HCT116 (cell line): ENCODE results near the gene CRY1. TPM values are rescaled to one million over a fixed set of nuclear protein-coding genes. Genes with fewer than 3 reads are reported as not detected.
"Not testable (repeated sequence)": the region's sequence is repeated elsewhere in the genome, so short reads cannot be mapped to it uniquely, and the experiment has no call there.

Experiments
- ATAC-seq: fragments of 200-7000 bp; cut with Tn5 transposase; 2 replicates; pipeline ENCODE4 v1.9.1; 2020; ENCODE audit warnings: mild to moderate bottlenecking, moderate library complexity
- BruUV-seq: library from RNA; stranded (reverse); fragments of 400-500 nt; replicated peaks from 2 replicates; lab custom pipeline; 2021; lab: Mats Ljungman, UMichigan
- CTCF ChIA-PET: fragments of 300-600 bp; sonication (Branson Sonifier 250); formaldehyde crosslinking; loops from one replicate; lab custom pipeline; 2021; ENCODE audit warnings: antibody characterized with exemption; lab: Charles Lee
- POLR2A ChIA-PET: fragments of 300-600, 350-600 bp; sonication (Branson Sonifier 250); formaldehyde crosslinking; loops from one replicate; lab custom pipeline; 2021; ENCODE audit warnings: antibody characterized with exemption; lab: Charles Lee
- RAD21 ChIA-PET, 2 experiments: fragments of 300-600 bp; sonication (Branson Sonifier 250); formaldehyde crosslinking; loops; one replicate each; lab custom pipeline; 2023; ENCODE audit warnings: low total read pairs in 2 of 2; ENCODE audit not compliant: uncharacterized antibody in 2 of 2, unreplicated experiment in 2 of 2, low non-redundant PET in 1 of 2; lab: Charles Lee
- DNase-seq: peaks from one replicate; pipeline ENCODE4 v3.0.0-alpha.2; 2010; ENCODE audit warnings: low read depth, low spot score
- H2AFZ ChIP-seq: fragments of 200-600 bp; shearing (Covaris generic), sonication (generic); 2 replicates; pipeline ENCODE4 v1.6.1; 2017; ENCODE audit warnings: low read depth, mixed run types, mixed read lengths, antibody characterized with exemption, low read length; ENCODE audit not compliant: poor library complexity, severe bottlenecking
- H3K27ac ChIP-seq: 2 replicates; pipeline ENCODE4 v1.5.1; 2012; ENCODE audit warnings: low read depth, low read length
- H3K27me3 ChIP-seq: fragments of 200-600 bp; sonication (generic); 2 replicates; pipeline ENCODE4 v1.6.1; 2016; ENCODE audit warnings: mixed run types, low read length, mixed read lengths; ENCODE audit not compliant: insufficient read depth
- H3K36me3 ChIP-seq, 2 experiments: fragments of 200-500 bp in 1 of 2; fragments of 200-600 bp in 1 of 2; sonication (Bioruptor generic) in 1 of 2; sonication (generic) in 1 of 2; 2 replicates each; pipeline versions ENCODE4 v1.5.1 to v1.6.1; 2014 to 2016; ENCODE audit warnings: low read length in 2 of 2, inconsistent platforms in 1 of 2, mixed read lengths in 1 of 2, mixed run types in 1 of 2; ENCODE audit not compliant: insufficient read depth in 2 of 2, control insufficient read depth in 1 of 2
- H3K4me1 ChIP-seq, 2 experiments: fragments of 200-600 bp in 1 of 2; sonication (generic) in 1 of 2; 2 replicates each; pipeline versions ENCODE4 v1.5.1 to v1.6.1; 2012 to 2017; ENCODE audit warnings: low read length in 2 of 2, inconsistent platforms in 1 of 2, mild to moderate bottlenecking in 1 of 2, mixed read lengths in 1 of 2, mixed run types in 1 of 2, moderate library complexity in 1 of 2; ENCODE audit not compliant: insufficient read depth in 2 of 2, control insufficient read depth in 1 of 2
- H3K4me2 ChIP-seq: fragments of 200-600 bp; sonication (generic); 2 replicates; pipeline ENCODE4 v1.6.1; 2017; ENCODE audit warnings: mixed run types, low read length, mixed read lengths
- H3K4me3 ChIP-seq, 2 experiments: fragments of 200-600 bp in 1 of 2; sonication (generic) in 1 of 2; replicated peaks in 1 of 2; 2 replicates each; pipeline ENCODE4 v1.5.1; 2011 to 2016; ENCODE audit warnings: low read length in 2 of 2, control low read depth in 1 of 2, low read depth in 1 of 2, mild to moderate bottlenecking in 1 of 2, mixed read lengths in 1 of 2, mixed run types in 1 of 2
- H3K79me2 ChIP-seq: fragments of 200-600 bp; sonication (generic); 2 replicates; pipeline ENCODE4 v1.6.1; 2017; ENCODE audit warnings: mild to moderate bottlenecking, mixed run types, low read length, moderate library complexity, mixed read lengths; ENCODE audit not compliant: insufficient read depth
- H3K9ac ChIP-seq: fragments of 200-600 bp; sonication (generic); 2 replicates; pipeline ENCODE4 v1.6.1; 2016; ENCODE audit warnings: low read length, mixed read lengths
- H3K9me2 ChIP-seq: fragments of 200-600 bp; sonication (generic), shearing (Covaris generic); 2 replicates; pipeline ENCODE4 v1.6.1; 2017; ENCODE audit warnings: mixed run types, mild to moderate bottlenecking, moderate library complexity; ENCODE audit not compliant: insufficient read depth
- H3K9me3 ChIP-seq, 2 experiments: fragments of 200-500 bp in 1 of 2; fragments of 200-600 bp in 1 of 2; sonication (Bioruptor generic) in 1 of 2; sonication (generic) in 1 of 2; 2 replicates each; pipeline ENCODE4 v1.6.1; 2014 to 2017; ENCODE audit warnings: low read length in 2 of 2, mixed read lengths in 2 of 2, inconsistent platforms in 1 of 2, low read depth in 1 of 2, mild to moderate bottlenecking in 1 of 2, mixed run types in 1 of 2, moderate library complexity in 1 of 2; ENCODE audit not compliant: control insufficient read depth in 1 of 2, insufficient read depth in 1 of 2
- H4K20me1 ChIP-seq: fragments of 200-600 bp; sonication (generic), shearing (Covaris generic); 2 replicates; pipeline ENCODE4 v1.6.1; 2017; ENCODE audit warnings: mixed run types, mild to moderate bottlenecking, moderate library complexity; ENCODE audit not compliant: insufficient read depth
- CBX3 ChIP-seq: IDR thresholded peaks from 2 replicates; pipeline ENCODE4 v1.6.1; 2012; ENCODE audit warnings: low read depth
- MAX ChIP-seq: IDR thresholded peaks from 2 replicates; pipeline ENCODE4 v1.6.1; 2012
- POLR2A ChIP-seq: IDR thresholded peaks from 2 replicates; pipeline ENCODE4 v1.7.0; 2011; ENCODE audit warnings: borderline replicate concordance; ENCODE audit not compliant: insufficient read depth, insufficient read length; ENCODE audit errors: extremely low read depth
- TCF7L2 ChIP-seq: IDR thresholded peaks from 2 replicates; pipeline ENCODE4 v1.7.0; 2011; ENCODE audit warnings: borderline replicate concordance, inconsistent platforms; ENCODE audit not compliant: insufficient read depth, insufficient read length; ENCODE audit errors: extremely low read depth
- intact Hi-C: fragments of 100-400 bp; cut with micrococcal nuclease; formaldehyde crosslinking; loops from 2 replicates; pipeline ENCODE4 v1.10.0; 2022
- total RNA-seq: library from RNA; stranded (reverse); gene quantifications from one replicate; pipeline ENCODE4 v1.2.1, GENCODE V29; 2021; ENCODE audit not compliant: unreplicated experiment

Gene CRY1
- total RNA-seq, 1 experiment from 2014 or later, result 16.3 TPM

- no peak overlapping the region for H3K4me2 ChIP-seq
- H3K9ac ChIP-seq, result no peak overlapping the region
- no peak overlapping the region for H3K27ac ChIP-seq
- no peak overlapping the region for H3K4me3 ChIP-seq
- TF ChIP-seq POLR2A (no peak), MAX (no peak), TCF7L2 (no peak), CBX3 (no peak)
- ChIA-PET RAD21 (no interaction called here), POLR2A (no interaction called here), CTCF (no interaction called here)
- H3K79me2 ChIP-seq, result no peaks in the 10 kb centered on the region
- no peaks in the 10 kb centered on the region for H3K36me3 ChIP-seq
- peaks cover 0 to 8% of the 10 kb centered on the region in 2 experiments; a peak in 1 of 4 replicates for H3K4me1 ChIP-seq
- no peaks in the 10 kb centered on the region for H3K27me3 ChIP-seq
- H4K20me1 ChIP-seq, result no peaks in the 10 kb centered on the region
- no peak for ATAC-seq
- intact Hi-C loops, result loop anchor here (10.0 kb wide), 1 partner anchor 724 kb away; no protein-coding TSS in a partner anchor
- no peak overlapping the region for H2AFZ ChIP-seq
- no peaks in the 10 kb centered on the region for H3K9me2 ChIP-seq
- no TSS peak for BruUV-seq
- H3K9me3 ChIP-seq, result no peaks in the 10 kb centered on the region
- no peak for DNase-seq
Measured at GRCh38 chr12:107108995-107109508, 15.7 kb upstream of the CRY1 start.

GRCh38 chr12:107108366-107108765 lies 15.0 kb upstream of the CRY1 start:
- H3K4me3 ChIP-seq, H2AFZ ChIP-seq, H3K9me3 ChIP-seq, POLR2A ChIA-PET, CTCF ChIA-PET, DNase-seq, H3K9ac ChIP-seq, H4K20me1 ChIP-seq, ATAC-seq, H3K36me3 ChIP-seq, H3K9me2 ChIP-seq, H3K27me3 ChIP-seq, BruUV-seq, H3K79me2 ChIP-seq, H3K4me2 ChIP-seq, H3K27ac ChIP-seq, RAD21 ChIA-PET, H3K4me1 ChIP-seq: not testable (repeated sequence)
- intact Hi-C loops, result loop anchor here (10.0 kb wide), 1 partner anchor 724 kb away; no protein-coding TSS in a partner anchor
